Ramos (cell line): ENCODE results near the gene ENTPD2.

Source experiments
- in situ Hi-C: fragments of 300-500 bp; cut with MboI; formaldehyde crosslinking; loops from one replicate; pipeline ENCODE4 v1.14.3; 2022; ENCODE audit warnings: low sequenced_read_pairs; ENCODE audit not compliant: unreplicated experiment

ENTPD2 gene

GRCh38 chr9:137021979-137022661 is 31.7 kb downstream of the ENTPD2 start:
- in situ Hi-C loops = no loop called here

- in situ Hi-C loops = no loop called here
These were observed 32.3 kb downstream of the ENTPD2 start for GRCh38 chr9:137021568-137021978.

- in situ Hi-C loops = no loop called here
These were observed 32.9 kb downstream of the ENTPD2 start for GRCh38 chr9:137020771-137021567.

GRCh38 chr9:137019891-137020683 is 33.8 kb downstream of the ENTPD2 start:
- in situ Hi-C loops = no loop called here

GRCh38 chr9:137018761-137019559 is 34.9 kb downstream of the ENTPD2 start:
- in situ Hi-C loops = no loop called here

- in situ Hi-C loops = no loop called here
These were observed 35.9 kb downstream of the ENTPD2 start for GRCh38 chr9:137017791-137018497.

- in situ Hi-C loops = no loop called here
These were observed 36.8 kb downstream of the ENTPD2 start for GRCh38 chr9:137017071-137017470.

- in situ Hi-C loops = no loop called here
These were observed 37.4 kb downstream of the ENTPD2 start for GRCh38 chr9:137016436-137016835.

- in situ Hi-C loops = no loop called here
These were observed 37.9 kb downstream of the ENTPD2 start for GRCh38 chr9:137015976-137016375.

- in situ Hi-C loops = no loop called here
These were observed 38.3 kb downstream of the ENTPD2 start for GRCh38 chr9:137015540-137015930.

- in situ Hi-C loops = no loop called here
These were observed 38.9 kb downstream of the ENTPD2 start for GRCh38 chr9:137014776-137015539.

- in situ Hi-C loops = no loop called here
These were observed 39.7 kb downstream of the ENTPD2 start for GRCh38 chr9:137014166-137014565.

- in situ Hi-C loops = no loop called here
These were observed 40.3 kb downstream of the ENTPD2 start for GRCh38 chr9:137013571-137013940.

GRCh38 chr9:137012694-137013570 is 40.9 kb downstream of the ENTPD2 start:
- in situ Hi-C loops = no loop called here

GRCh38 chr9:137011907-137012675 is 41.8 kb downstream of the ENTPD2 start:
- in situ Hi-C loops = no loop called here

GRCh38 chr9:137011156-137011555 is 42.7 kb downstream of the ENTPD2 start:
- in situ Hi-C loops = no loop called here
